HepG2 (cell line): ENCODE measurements around the gene CEP131. TPM values are rescaled to one million over a fixed set of nuclear protein-coding genes. Genes with fewer than 3 reads are reported as not detected.

ENCODE experiments used
- ATAC-seq: fragments of 200-7000 bp; cut with Tn5 transposase; 3 replicates; pipeline ENCODE4 v1.9.1; 2020; ENCODE audit warnings: mild to moderate bottlenecking, moderate library complexity
- BruUV-seq: library from RNA; stranded (reverse); fragments of 400-500 nt; replicated peaks from 2 replicates; lab custom pipeline; 2021; lab: Mats Ljungman, UMichigan
- CTCF ChIA-PET: fragments of 300-600 bp; formaldehyde crosslinking; extraction: SDS; loops from one replicate; lab custom pipeline; 2021; ENCODE audit warnings: low total read pairs, inconsistent platforms, low intra/inter-chr PET ratio; lab: Yijun Ruan, JAX
- POLR2A ChIA-PET: fragments of 350-600 bp; sonication (Branson Sonifier 250); formaldehyde crosslinking; loops from one replicate; lab custom pipeline; 2020; ENCODE audit warnings: antibody characterized with exemption, inconsistent platforms; lab: Yijun Ruan, JAX
- DNase-seq: peaks from one replicate; pipeline ENCODE4 v3.0.0-alpha.2; 2015; ENCODE audit warnings: low spot score
- FAIRE-seq: peaks from 3 replicates; lab custom pipeline; 2011; peaks lifted over from hg19 to GRCh38; lab: Jason Lieb, UNC
- H2AFZ ChIP-seq: one replicate; pipeline ENCODE4 v1.6.1; 2011; ENCODE audit warnings: low read length, inconsistent platforms
- H3K27ac ChIP-seq: fragments of 300-600 bp; 3 replicates; pipeline ENCODE4 v1.8.0; 2011; ENCODE audit warnings: mixed run types, mild to moderate bottlenecking, mixed read lengths, low read length, inconsistent platforms; ENCODE audit not compliant: insufficient read depth; ENCODE audit errors: extremely low read length
- H3K27me3 ChIP-seq, 2 experiments: fragments of 200-600 bp in 1 of 2; 2 replicates in 1 of 2; 3 replicates in 1 of 2; pipeline versions ENCODE4 v1.6.0 to v1.8.0; 2011; ENCODE audit warnings: low read length in 2 of 2, mild to moderate bottlenecking in 2 of 2, moderate library complexity in 2 of 2, inconsistent platforms in 1 of 2; ENCODE audit not compliant: insufficient read depth in 2 of 2, control insufficient read depth in 1 of 2
- H3K36me3 ChIP-seq, 2 experiments: fragments of 200-600 bp in 1 of 2; replicated peaks in 1 of 2; 2 replicates in 1 of 2; 3 replicates in 1 of 2; pipeline versions ENCODE4 v1.5.1 to v1.8.0; 2011; ENCODE audit warnings: low read length in 2 of 2, inconsistent platforms in 1 of 2; ENCODE audit not compliant: insufficient read depth in 2 of 2, control insufficient read depth in 1 of 2
- H3K4me1 ChIP-seq: 2 replicates; pipeline ENCODE4 v1.5.1; 2012; ENCODE audit warnings: low read length, inconsistent platforms; ENCODE audit not compliant: insufficient read depth
- H3K4me2 ChIP-seq: 2 replicates; pipeline ENCODE4 v1.6.0; 2011; ENCODE audit warnings: low read depth, low read length, inconsistent platforms
- H3K4me3 ChIP-seq, 3 experiments: fragments of 200-600 bp in 1 of 3; sonication (generic), shearing (Covaris generic) in 1 of 3; replicated peaks in 1 of 3; 2 replicates each; pipeline ENCODE4 v1.5.1; 2011 to 2016; ENCODE audit warnings: low read length in 3 of 3, inconsistent platforms in 2 of 3, low read depth in 2 of 3, mild to moderate bottlenecking in 2 of 3, control low read depth in 1 of 3, mixed read lengths in 1 of 3; ENCODE audit not compliant: insufficient read depth in 1 of 3
- H3K79me2 ChIP-seq: one replicate; pipeline ENCODE4 v1.6.1; 2011; ENCODE audit warnings: low read length, inconsistent platforms; ENCODE audit not compliant: insufficient read depth
- H3K9ac ChIP-seq: 2 replicates; pipeline ENCODE4 v1.6.0; 2011; ENCODE audit warnings: mild to moderate bottlenecking, low read depth, low read length, inconsistent platforms; ENCODE audit not compliant: insufficient read depth
- H3K9me3 ChIP-seq: 2 replicates; pipeline ENCODE4 v1.5.1; 2012; ENCODE audit warnings: mild to moderate bottlenecking, low read length
- H4K20me1 ChIP-seq: 2 replicates; pipeline ENCODE4 v1.6.0; 2011; ENCODE audit warnings: inconsistent platforms, mild to moderate bottlenecking, low read length, moderate library complexity; ENCODE audit not compliant: insufficient read depth
- CBX5 ChIP-seq: sonication (generic); formaldehyde crosslinking; IDR thresholded peaks from 2 replicates; pipeline ENCODE4 v1.4.0; 2020; ENCODE audit warnings: missing genetic modification reagents, borderline replicate concordance
- DR1 ChIP-seq: sonication (generic); formaldehyde crosslinking; IDR thresholded peaks from 2 replicates; pipeline ENCODE4 v1.8.0; 2021; ENCODE audit warnings: mild to moderate bottlenecking, missing genetic modification reagents, inconsistent platforms
- EED ChIP-seq: sonication (generic); formaldehyde crosslinking; IDR thresholded peaks from 2 replicates; pipeline ENCODE4 v1.5.0; 2020; ENCODE audit warnings: mild to moderate bottlenecking, missing genetic modification reagents
- ETS1 ChIP-seq: sonication (generic); formaldehyde crosslinking; IDR thresholded peaks from 2 replicates; pipeline ENCODE4 v1.4.0; 2020; ENCODE audit warnings: missing genetic modification reagents
- HNRNPH1 ChIP-seq: fragments of 200-400 bp; formaldehyde crosslinking; optimal IDR thresholded peaks from 2 replicates; pipeline ENCODE3; 2017; ENCODE audit warnings: mild to moderate bottlenecking, low read depth, low read length
- NFAT5 ChIP-seq: sonication (generic); formaldehyde crosslinking; IDR thresholded peaks from 2 replicates; pipeline ENCODE4 v1.4.0; 2020; ENCODE audit warnings: missing genetic modification reagents
- SNAI1 ChIP-seq: sonication (generic); formaldehyde crosslinking; IDR thresholded peaks from 2 replicates; pipeline ENCODE4 v1.5.0; 2020; ENCODE audit warnings: mild to moderate bottlenecking, missing genetic modification reagents, borderline replicate concordance
- SRSF4 ChIP-seq: fragments of 200-400 bp; formaldehyde crosslinking; IDR thresholded peaks from one replicate; pipeline ENCODE4 v1.6.1; 2018; ENCODE audit warnings: mild to moderate bottlenecking, low read depth, low read length, moderate library complexity; ENCODE audit not compliant: poor library complexity, severe bottlenecking
- SSRP1 ChIP-seq: IDR thresholded peaks from 2 replicates; pipeline ENCODE4 v1.6.1; 2016; ENCODE audit warnings: control low read depth
- TAF1 ChIP-seq: sonication (generic); formaldehyde crosslinking; IDR thresholded peaks from 2 replicates; pipeline ENCODE4 v1.4.0; 2020; ENCODE audit warnings: missing genetic modification reagents
- TRIM22 ChIP-seq: fragments of 450-650 bp; IDR thresholded peaks from 2 replicates; pipeline ENCODE4 v1.6.1; 2017
- XBP1 ChIP-seq: sonication (generic); formaldehyde crosslinking; IDR thresholded peaks from 2 replicates; pipeline ENCODE4 v1.5.0; 2020; ENCODE audit warnings: missing genetic modification reagents
- YEATS2 ChIP-seq: sonication (generic); formaldehyde crosslinking; IDR thresholded peaks from 2 replicates; pipeline ENCODE4 v1.4.0; 2020; ENCODE audit warnings: missing genetic modification reagents, borderline replicate concordance
- ZBTB14 ChIP-seq: sonication (generic); formaldehyde crosslinking; IDR thresholded peaks from 2 replicates; pipeline ENCODE4 v1.4.0; 2020; ENCODE audit warnings: missing genetic modification reagents
- ZNF234 ChIP-seq: sonication (generic); formaldehyde crosslinking; conservative IDR thresholded peaks from 2 replicates; pipeline ENCODE4 v1.5.1; 2020; ENCODE audit warnings: mild to moderate bottlenecking, missing genetic modification reagents
- WGBS: methylation state at CpG from one replicate; pipeline ENCODE4 v1.1.6; 2017; ENCODE audit warnings: low lambda C conversion rate; 5-methylcytosine and 5-hydroxymethylcytosine counted together
- in situ Hi-C: cut with HindIII; loops from 2 replicates; pipeline ENCODE4 v1.10.0; 2017; ENCODE audit warnings: low pct_unique_long_range_greater_than_20kb; ENCODE audit not compliant: extremely low pct_ligation_motif_present
- intact Hi-C: fragments of 100-400 bp; cut with micrococcal nuclease; formaldehyde crosslinking; loops from one replicate; pipeline ENCODE4 v1.10.0; 2022; ENCODE audit not compliant: unreplicated experiment
- polyA plus RNA-seq, 8 experiments: library from polyadenylated mRNA; depleted of rRNA in 3 of 8; stranded (reverse) in 7 of 8; unstranded in 1 of 8; fragments of >200 nt; fragmentation: Illumina TruSeq in 4 of 8; extraction: Trizol in 4 of 8; gene quantifications; 2 replicates each; pipeline versions ENCODE4 v1.2.1 to v1.2.3, GENCODE V29; 2011 to 2016; ENCODE audit warnings: low read depth in 4 of 8, missing spikeins in 1 of 8, mixed read lengths in 1 of 8; ENCODE audit not compliant: insufficient read depth in 1 of 8
- total RNA-seq, 5 experiments: library from RNA; depleted of rRNA; stranded (reverse); fragments of >200 nt; fragmentation: Illumina TruSeq; extraction: Trizol; gene quantifications; 2 replicates each; pipeline ENCODE4 v1.2.3, GENCODE V29; 2016; ENCODE audit warnings: low read depth in 1 of 5

Gene CEP131
- total and polyA plus RNA-seq, 2 of the 13 experiments (the other 11 are each of a cell fraction or from before 2014, with no cell fraction given): 5.0 to 16.8 TPM

GRCh38 chr17:81165246-81166032 lies 57.3 kb downstream of the CEP131 start, which contains the start of gene PVALEF:
PVALEF (plus strand) TSS chr17:81165507; CDS start chr17:81181227, 15,720 bp downstream.
- Histone ChIP-seq H2AFZ (no peak within 1 kb of the TSS), H3K27ac (peak within 1 kb of the TSS; percentile 78), H4K20me1 (no peaks in the 10 kb centered on the region), H3K36me3 (no peaks in the 10 kb centered on the region), H3K9ac (peak within 1 kb of the TSS; percentile 86), H3K27me3 (no peaks in the 10 kb centered on the region), H3K4me2 (peak within 1 kb of the TSS; percentile 86), H3K4me3 (peak within 1 kb of the TSS; percentile 84 to 95 (median 95)), H3K9me3 (no peaks in the 10 kb centered on the region), H3K79me2 (no peaks in the 10 kb centered on the region), H3K4me1 (peaks cover 39% of the 10 kb centered on the region)
- intact Hi-C loops (no loop called here), in situ Hi-C loops (no loop called here)
- FAIRE-seq: no peak
- DNase-seq: peak; percentile 48
- WGBS: under 1% methylated on average over 30 of the region's 46 CpGs
- ATAC-seq: peak; percentile 76
- BruUV-seq: no TSS peak
- ChIA-PET POLR2A (interaction anchor here (1.0 to 2.0 kb wide), 8 partner anchors 13 to 74 kb away, joined by 3 to 7 read pairs (median 4); partner anchors contain the start of genes CEP131, NDUFAF8 and TEPSIN), CTCF (no interaction called here)
- TF ChIP-seq ZBTB14 (CRISPR knock-in tag) (peak; percentile 65), DR1 (CRISPR knock-in tag) (no peak), SNAI1 (CRISPR knock-in tag) (no peak; the same call in 1 of the 2 replicates), TAF1 (CRISPR knock-in tag) (peak; percentile 52; the same call in 1 of the 2 replicates), ETS1 (CRISPR knock-in tag) (no peak), EED (no peak; the same call in 1 of the 2 replicates), YEATS2 (peak; percentile 24; the same call in 1 of the 2 replicates), TRIM22 (no peak), XBP1 (CRISPR knock-in tag) (no peak), NFAT5 (CRISPR knock-in tag) (no peak; the same call in none of the 2 replicates), HNRNPH1 (no peak), ZNF234 (CRISPR knock-in tag) (no peak), SRSF4 (no peak), SSRP1 (no peak), CBX5 (CRISPR knock-in tag) (peak; percentile 83)
